ENCODE data around the gene NUMB. TPM values are rescaled to one million over a fixed set of nuclear protein-coding genes. Genes with fewer than 3 reads are reported as not detected.

Gene NUMB
- total RNA-seq, 1 experiment from 2014 or later: 46.5 TPM

GRCh38 chr14:73393375-73393774, 65.0 kb downstream of the NUMB start:
- no peak overlapping the region for H3K27ac Mint-ChIP-seq
- H2BK12ac ChIP-seq (ENCODE audit: insufficient read length, low read depth, low read length): no peak overlapping the region
- no peaks in the 10 kb centered on the region for H3K79me2 ChIP-seq (ENCODE audit: insufficient read depth, low read length)
- no peak overlapping the region for H3K14ac ChIP-seq (ENCODE audit: insufficient read depth, low read length)
- no peaks in the 10 kb centered on the region for H4K20me1 ChIP-seq (ENCODE audit: control insufficient read depth, insufficient read depth, insufficient read length)
- H3K4ac ChIP-seq (ENCODE audit: low read depth, low read length): no peak overlapping the region
- H3K4me3 Mint-ChIP-seq: no peak overlapping the region
- H3K4me1 ChIP-seq (ENCODE audit: insufficient read depth, low read length): no peaks in the 10 kb centered on the region
- H3K23me2 ChIP-seq (ENCODE audit: insufficient read length, low read depth, low read length, poor library complexity, severe bottlenecking): no peaks in the 10 kb centered on the region
- no peak overlapping the region for H2BK15ac ChIP-seq (ENCODE audit: low read depth, low read length)
- no peak overlapping the region for H3K56ac ChIP-seq (ENCODE audit: insufficient read length, low read depth, low read length)
- no peak overlapping the region for H4K91ac ChIP-seq (ENCODE audit: insufficient read length, low read depth, low read length)
- no peak overlapping the region for H4K8ac ChIP-seq (replicated peaks; ENCODE audit: insufficient read length, low read depth, low read length)
- H3K36me3 Mint-ChIP-seq (ENCODE audit: insufficient read depth in 1 of 3, low read depth in 3 of 3): no peaks in the 10 kb centered on the region
- H3T11ph ChIP-seq (ENCODE audit: low read length): no peak overlapping the region
- no peak overlapping the region for H3K18ac ChIP-seq (ENCODE audit: insufficient read length, low read depth, low read length)
- H2BK20ac ChIP-seq (ENCODE audit: low read depth, low read length, poor library complexity, severe bottlenecking): no peak overlapping the region
- peaks cover 4 to 7% of the 10 kb centered on the region in 2 experiments; a peak in 2 of 4 replicates for H3K4me1 Mint-ChIP-seq
- TF ChIP-seq CTCF (conservative IDR thresholded peaks at IDR 0.05): no peak
- no peaks in the 10 kb centered on the region; a peak in 1 of 5 replicates for H3K9me3 Mint-ChIP-seq
- no peak overlapping the region for H3K9ac ChIP-seq (ENCODE audit: extremely low read depth, insufficient read length, low read length)
- H3K27me3 ChIP-seq (ENCODE audit: insufficient read depth, low read length): no peaks in the 10 kb centered on the region
- H2AFZ ChIP-seq (ENCODE audit: low read length): no peak overlapping the region
- H3K27ac ChIP-seq (ENCODE audit: insufficient read length, low read depth, low read length): no peak overlapping the region
- H2AK5ac ChIP-seq (ENCODE audit: insufficient read length, low read length): no peak overlapping the region
- no peak overlapping the region for H2BK5ac ChIP-seq (ENCODE audit: insufficient read length, low read length)
- no peak overlapping the region for H3K23ac ChIP-seq (ENCODE audit: insufficient read length, low read depth, low read length)
- no peaks in the 10 kb centered on the region for H3K79me1 ChIP-seq (ENCODE audit: insufficient read depth, low read depth, low read length, poor library complexity, severe bottlenecking)
- no peak overlapping the region for H3K4me2 ChIP-seq (ENCODE audit: insufficient read depth, insufficient read length, low read length)
- no peak for DNase-seq
- no peaks in the 10 kb centered on the region for H3K9me3 ChIP-seq (ENCODE audit: control insufficient read depth, low read depth, low read length)
- H2BK120ac ChIP-seq (ENCODE audit: low read depth, low read length, poor library complexity, severe bottlenecking): no peak overlapping the region
- no peaks in the 10 kb centered on the region for H3K27me3 Mint-ChIP-seq (ENCODE audit: low read depth)
- H4K5ac ChIP-seq (ENCODE audit: insufficient read length, low read depth, low read length): no peak overlapping the region
